Heart left ventricle (tissue), 16 donors: ENCODE data around the gene LRMDA. TPM values are rescaled to one million over a fixed set of nuclear protein-coding genes. Genes with fewer than 3 reads are reported as not detected.

Experiments used
- ATAC-seq, 4 donors: fragments of 200-7000 bp; cut with Tn5 transposase; one replicate each; pipeline ENCODE4 v1.9.1; 2020 to 2022; ENCODE audit warnings: moderate library complexity in 4 of 4, mild to moderate bottlenecking in 3 of 4, moderate number of reproducible peaks in 1 of 4
- DNase-seq, 5 donors: peaks; one replicate each; pipeline ENCODE4 v3.0.0-alpha.2; 2020
- H3K27ac ChIP-seq, 12 donors: fragments of 200-600 bp; sonication (generic) in 4 of 12; one replicate each; pipeline versions ENCODE4 v1.5.0 to v1.8.0; 2016 to 2022; ENCODE audit warnings: mild to moderate bottlenecking in 2 of 12
- H3K27me3 ChIP-seq, 9 donors: fragments of 200-600 bp; sonication (generic) in 2 of 9; one replicate each; pipeline versions ENCODE4 v1.5.1 to v1.8.0; 2016 to 2022; ENCODE audit warnings: mild to moderate bottlenecking in 3 of 9
- H3K36me3 ChIP-seq, 9 donors: fragments of 200-600 bp; sonication (generic) in 2 of 9; one replicate each; pipeline versions ENCODE4 v1.5.0 to v1.8.0; 2018 to 2022; ENCODE audit warnings: mild to moderate bottlenecking in 2 of 9
- H3K4me1 ChIP-seq, 12 donors: fragments of 200-600 bp; sonication (generic) in 4 of 12; one replicate each; pipeline versions ENCODE4 v1.5.0 to v1.8.0; 2016 to 2022; ENCODE audit warnings: mild to moderate bottlenecking in 3 of 12
- H3K4me3 ChIP-seq, 12 donors: fragments of 200-600 bp; sonication (generic) in 4 of 12; one replicate each; pipeline versions ENCODE4 v1.5.0 to v1.8.0; 2017 to 2022; ENCODE audit warnings: mild to moderate bottlenecking in 9 of 12, moderate library complexity in 4 of 12
- H3K9me3 ChIP-seq, 12 donors: fragments of 200-600 bp; sonication (generic) in 4 of 12; one replicate each; pipeline versions ENCODE4 v1.5.0 to v1.8.0; 2016 to 2022; ENCODE audit warnings: mild to moderate bottlenecking in 1 of 12
- POLR2A ChIP-seq, 2 donors: fragments of 450-650 bp; IDR thresholded peaks; one replicate each; pipeline ENCODE4 v1.6.1; 2017; ENCODE audit warnings: antibody characterized with exemption in 2 of 2, mild to moderate bottlenecking in 2 of 2, moderate library complexity in 2 of 2
- WGBS, 4 donors: extraction: QIAGEN DNeasy Blood & Tissue Kit in 2 of 4; methylation state at CpG; one replicate each; pipeline versions ENCODE4 v1.1.5 to v1.1.7; 2013 to 2018; 5-methylcytosine and 5-hydroxymethylcytosine counted together
- intact Hi-C, 10 donors: fragments of 100-400 bp; cut with DNase I; formaldehyde crosslinking; loops; one replicate each; pipeline versions ENCODE4 v1.11.1 to v1.14.2; 2022
- polyA plus RNA-seq, 2 donors: library from polyadenylated mRNA; stranded (reverse); fragments of 200-250 nt; gene quantifications; one replicate each; pipeline ENCODE4 v1.2.3, GENCODE V29; 2013
- total RNA-seq, 9 donors: library from RNA; depleted of rRNA in 2 of 9; stranded (reverse); fragments of >200 nt in 2 of 9; fragmentation: NEBNext Ultra II Directional in 3 of 9; extraction: Animal tissue kit (Norgen Biotek cat#: 25700) in 3 of 9; gene quantifications; one replicate each; pipeline versions ENCODE4 v1.1.0 to v1.2.4, GENCODE V29; 2016 to 2023
- TF ChIP-seq, protein P1 (sequence below), 12 donors: fragments of 200-600 bp; sonication (generic) in 4 of 12; IDR thresholded peaks; one replicate each; pipeline versions ENCODE4 v1.5.0 to v1.8.0; 2018 to 2022; ENCODE audit warnings: antibody characterized with exemption in 12 of 12, mild to moderate bottlenecking in 5 of 12
- donor health status: ischemic (EF 13 %, LVEDD 7.1; RV severe dilation, severe dysfunction).
- donor health status: healthy with polysubstance abuse.
- donor health status: DM: no; HTN: yes; CAD: no.
- donor health status: DM: no; HTN: no; CAD: no.
- donor health status: ischemic (EF 25% LVEDD 6.9; RV normal size, moderate dysfunction).
- donor health status: ischemic (EF 25% LVEDD 5.7; RV mildly dilated, moderate dysfunction).
- donor health status: healthy.
- donor health status: DM: yes; HTN: yes; CAD: no.
- donor health status: ischemic (EF 35%, LVEDD 5.7; RV mildly dilated, moderate dysfunction).
- donor health status: nonischemic (EF 11% LVEDD 7.7; RV severe dilation, severe dysfunction).
- donor health status: DM: yes; HTN: yes; CAD: no.
- donor health status: PGD.
- donor health status: ischemic (EF 29% LVEDD 5.4; RV normal size, mild dysfunction).
- donor health status: nonischemic (EF 23%, LVEDD 6.1; RV moderate dilation, normal function).

The LRMDA gene
- total and polyA plus RNA-seq, 11 donors, result 2.4 to 34.4 (median 14.9) TPM

GRCh38 chr10:76155961-76156360, 724.5 kb downstream of the LRMDA start:
- 63 to 85% (median 81%) methylated on average over 1 of the region's 1 CpG for WGBS, 4 donors
- Histone ChIP-seq H3K27ac (no peak overlapping the region), H3K36me3 (no peaks in the 10 kb centered on the region), H3K4me3 (no peak overlapping the region), H3K27me3 (no peaks in the 10 kb centered on the region), H3K4me1 (no peaks in the 10 kb centered on the region), H3K9me3 (peaks cover 0 to 25% (median 7%) of the 10 kb centered on the region in 12 donors)
- intact Hi-C loops, result loop anchor here in 1 of 10 donors (10.0 kb wide), 1 partner anchor 221 kb away; no protein-coding TSS in a partner anchor
- TF ChIP-seq, protein P1, sequence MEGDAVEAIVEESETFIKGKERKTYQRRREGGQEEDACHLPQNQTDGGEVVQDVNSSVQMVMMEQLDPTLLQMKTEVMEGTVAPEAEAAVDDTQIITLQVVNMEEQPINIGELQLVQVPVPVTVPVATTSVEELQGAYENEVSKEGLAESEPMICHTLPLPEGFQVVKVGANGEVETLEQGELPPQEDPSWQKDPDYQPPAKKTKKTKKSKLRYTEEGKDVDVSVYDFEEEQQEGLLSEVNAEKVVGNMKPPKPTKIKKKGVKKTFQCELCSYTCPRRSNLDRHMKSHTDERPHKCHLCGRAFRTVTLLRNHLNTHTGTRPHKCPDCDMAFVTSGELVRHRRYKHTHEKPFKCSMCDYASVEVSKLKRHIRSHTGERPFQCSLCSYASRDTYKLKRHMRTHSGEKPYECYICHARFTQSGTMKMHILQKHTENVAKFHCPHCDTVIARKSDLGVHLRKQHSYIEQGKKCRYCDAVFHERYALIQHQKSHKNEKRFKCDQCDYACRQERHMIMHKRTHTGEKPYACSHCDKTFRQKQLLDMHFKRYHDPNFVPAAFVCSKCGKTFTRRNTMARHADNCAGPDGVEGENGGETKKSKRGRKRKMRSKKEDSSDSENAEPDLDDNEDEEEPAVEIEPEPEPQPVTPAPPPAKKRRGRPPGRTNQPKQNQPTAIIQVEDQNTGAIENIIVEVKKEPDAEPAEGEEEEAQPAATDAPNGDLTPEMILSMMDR (IDR thresholded peaks at IDR 0.05), result no peak
- no peak for TF ChIP-seq POLR2A (IDR thresholded peaks at IDR 0.05)
- ATAC-seq (no peak), DNase-seq (no peak)

DNA sequence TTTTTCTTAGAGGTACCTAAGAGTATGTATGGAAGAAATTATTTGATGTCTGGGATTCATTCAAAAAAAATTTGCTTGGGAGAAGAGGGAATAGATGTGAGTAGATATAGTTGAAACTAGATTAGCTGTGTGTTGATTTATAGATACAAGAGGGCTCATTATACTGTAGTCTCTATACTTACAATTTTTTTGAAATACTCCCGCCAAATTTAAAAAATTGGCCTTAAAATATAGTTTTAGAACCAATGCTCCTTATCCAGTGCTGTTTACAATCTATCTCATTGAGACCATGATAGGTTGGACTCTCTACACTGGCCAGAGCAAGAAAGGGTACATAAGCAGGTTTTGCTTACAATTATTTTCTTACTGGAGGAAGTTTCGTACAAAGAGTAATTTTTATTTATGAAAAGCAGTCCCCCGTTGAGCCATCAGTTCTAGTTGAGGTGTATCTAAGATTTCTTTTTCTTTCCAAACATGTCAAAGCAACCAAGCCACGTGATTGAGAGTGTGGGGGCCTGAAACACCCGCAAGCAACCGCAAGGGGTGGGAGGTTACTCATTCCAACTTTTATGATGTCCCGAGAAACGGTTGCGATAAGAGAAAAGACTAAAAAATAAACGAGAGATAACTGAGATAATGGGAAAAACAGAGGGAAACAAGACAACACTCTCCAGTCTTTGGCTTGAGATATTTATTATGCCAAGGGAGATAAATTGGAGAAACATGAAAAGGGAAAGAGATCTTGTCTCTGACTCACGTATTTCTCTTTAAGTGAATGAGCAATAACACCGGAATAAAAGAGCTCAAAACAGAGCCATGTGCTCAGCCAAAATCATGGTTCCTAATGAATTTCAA, 729.2 kb downstream of the LRMDA start:
- TF ChIP-seq, protein P1 (IDR thresholded peaks at IDR 0.05), result no peak
- no peak for TF ChIP-seq POLR2A (IDR thresholded peaks at IDR 0.05)
- Histone ChIP-seq H3K9me3 (peaks cover 0 to 5% (median 0%) of the 10 kb centered on the region in 12 donors), H3K4me3 (no peak overlapping the region), H3K36me3 (no peaks in the 10 kb centered on the region), H3K27me3 (no peaks in the 10 kb centered on the region), H3K27ac (no peak overlapping the region), H3K4me1 (no peaks in the 10 kb centered on the region)
- ATAC-seq, result no peak
- intact Hi-C loops, result no loop called here
- 65 to 74% (median 71%) methylated on average over 12 of the region's 12 CpGs for WGBS, 4 donors
- no peak for DNase-seq

DNA sequence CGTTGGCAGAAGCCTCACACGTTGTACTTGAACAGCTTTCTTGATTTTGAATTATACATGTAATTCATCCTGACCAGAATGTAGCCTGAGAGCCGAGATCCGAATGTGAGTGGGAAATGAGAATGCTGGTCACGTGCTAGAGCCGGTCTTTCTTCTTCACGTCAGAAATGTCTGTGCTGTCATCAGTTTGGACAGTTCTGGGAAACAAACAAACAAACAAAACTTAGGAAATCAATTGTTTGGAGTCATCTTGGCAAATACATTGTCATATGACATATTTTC, 729.8 kb downstream of the LRMDA start:
- H3K4me3 ChIP-seq, result no peak overlapping the region
- H3K4me1 ChIP-seq, result no peaks in the 10 kb centered on the region
- TF ChIP-seq POLR2A (IDR thresholded peaks at IDR 0.05), result no peak
- TF ChIP-seq, protein P1 (IDR thresholded peaks at IDR 0.05), result no peak
- ATAC-seq (no peak), DNase-seq (no peak)
- WGBS, 4 donors, result 74 to 83% (median 80%) methylated on average over 7 of the region's 7 CpGs
- no peak overlapping the region for H3K27ac ChIP-seq
- H3K9me3 ChIP-seq, result peaks cover 0 to 6% (median 0%) of the 10 kb centered on the region in 12 donors
- H3K27me3 ChIP-seq, result no peaks in the 10 kb centered on the region
- H3K36me3 ChIP-seq, result no peaks in the 10 kb centered on the region
- intact Hi-C loops, result no loop called here

- H3K4me1 ChIP-seq, result no peaks in the 10 kb centered on the region
- ATAC-seq (no peak), DNase-seq (no peak)
- H3K27me3 ChIP-seq, result no peaks in the 10 kb centered on the region
- WGBS, 4 donors, result 94 to 100% (median 96%) methylated on average over 1 of the region's 1 CpG
- H3K4me3 ChIP-seq, result no peak overlapping the region
- H3K27ac ChIP-seq, result no peak overlapping the region
- TF ChIP-seq, protein P1 (IDR thresholded peaks at IDR 0.05), result no peak
- no peak for TF ChIP-seq POLR2A (IDR thresholded peaks at IDR 0.05)
- H3K9me3 ChIP-seq, result peaks cover 0 to 10% (median 0%) of the 10 kb centered on the region in 12 donors
- intact Hi-C loops, result no loop called here
- no peaks in the 10 kb centered on the region for H3K36me3 ChIP-seq
Measured at GRCh38 chr10:76168437-76168836, 737.0 kb downstream of the LRMDA start.
